SIG-M5 (cell line): Measurements from ENCODE around the gene LMTK2.

Experiments used
- DNase-seq: peaks from one replicate; lab custom pipeline; 2025; lab: John Stamatoyannopoulos, UW

The LMTK2 gene

GRCh38 chr7:98106647-98107312 is at the start of gene LMTK2:
Gene LMTK2, plus strand, starts transcription at chr7:98106862. Its CDS starts 316 bp downstream, at chr7:98107178.
- DNase-seq, result peak; percentile 32

DNA sequence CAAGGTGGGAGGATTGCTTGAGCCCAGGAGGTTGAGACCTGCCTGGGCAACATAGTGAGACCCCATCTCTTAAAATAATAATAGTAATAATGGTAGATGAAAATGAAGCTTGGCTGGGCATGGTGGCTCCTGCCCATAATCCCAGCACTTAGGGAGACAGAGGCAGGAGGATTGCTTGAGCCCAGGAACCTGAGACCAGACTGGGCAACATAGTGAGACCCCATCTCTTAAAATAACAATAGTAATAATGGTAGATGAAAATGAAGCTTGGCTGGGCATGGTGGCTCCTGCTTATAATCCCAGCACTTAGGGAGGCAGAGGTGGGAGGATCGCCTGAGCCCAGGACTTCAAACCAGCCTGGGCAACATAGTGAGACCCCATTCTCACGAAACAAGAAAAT is 49.5 kb upstream of the LMTK2 start:
- no peak for DNase-seq

DNA sequence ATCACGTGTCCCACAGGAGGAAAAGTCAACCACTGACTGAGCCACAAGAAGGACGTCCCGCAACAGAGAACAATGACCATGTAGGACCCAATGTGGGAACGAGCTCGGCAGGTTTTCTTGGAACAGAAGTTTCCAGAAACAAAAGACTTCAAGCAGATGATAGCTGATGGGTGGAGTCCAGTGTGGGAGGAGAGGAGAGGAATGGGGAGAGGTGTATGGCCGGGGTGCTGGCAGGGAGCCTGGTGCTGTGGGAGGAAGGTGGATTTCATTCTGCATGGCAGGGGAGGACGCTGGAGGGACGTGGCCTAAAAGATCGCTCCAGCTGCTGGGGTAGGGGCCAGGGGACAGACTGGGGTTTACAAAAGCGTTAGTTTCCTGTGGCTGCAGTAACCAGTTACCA is 48.5 kb upstream of the LMTK2 start:
- DNase-seq, result no peak

DNA sequence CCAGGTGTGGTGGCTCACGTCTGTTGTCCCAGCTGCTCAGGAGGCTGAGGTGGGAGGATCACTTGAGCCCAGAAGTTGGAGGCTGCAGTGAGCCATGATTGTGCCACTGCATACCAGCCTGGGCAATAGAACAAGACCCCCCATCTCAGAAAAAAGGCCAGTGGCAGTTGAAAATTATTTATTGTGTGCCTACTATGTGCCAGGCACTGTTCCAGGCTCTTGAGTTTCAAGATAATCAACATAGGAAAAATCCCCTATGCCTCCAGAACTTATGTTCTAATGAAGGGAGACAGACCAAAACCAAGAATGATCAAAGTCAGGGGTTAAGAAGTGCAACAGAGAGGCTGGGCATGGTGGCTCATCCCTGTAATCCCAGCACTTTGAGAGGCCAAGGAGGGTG is 42.4 kb upstream of the LMTK2 start:
- DNase-seq, result no peak

GRCh38 chr7:98066208-98066607 is 40.5 kb upstream of the LMTK2 start:
- no peak for DNase-seq

DNA sequence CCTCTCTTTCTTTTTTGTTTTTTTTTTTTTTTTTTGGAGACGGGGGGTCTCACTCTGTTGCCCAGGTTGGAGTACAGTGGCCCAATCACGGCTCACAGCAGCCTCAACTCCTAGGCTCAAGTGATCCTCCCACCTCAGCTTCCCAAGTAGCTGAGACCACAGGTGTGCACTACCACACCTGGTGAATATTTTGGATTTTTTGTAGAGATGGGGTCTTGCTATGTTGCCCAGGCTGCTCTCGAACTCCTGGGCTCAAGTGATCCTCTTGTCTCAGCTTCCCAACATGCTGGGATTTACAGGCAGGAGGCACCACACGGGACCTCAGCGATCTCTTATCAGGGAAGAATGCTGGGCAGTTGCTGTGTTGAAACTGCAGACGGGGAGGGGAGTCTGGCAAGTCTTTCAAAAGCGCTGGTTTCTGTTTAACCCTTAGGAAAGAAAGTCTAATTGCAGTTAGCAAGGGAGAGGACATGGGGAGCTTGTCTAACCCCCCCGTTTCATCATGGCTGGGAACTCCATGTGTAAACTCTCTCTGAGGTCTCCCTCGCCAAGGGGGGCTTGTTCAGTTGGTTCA is 39.6 kb upstream of the LMTK2 start:
- DNase-seq, result no peak

GRCh38 chr7:98073047-98073446 is 33.6 kb upstream of the LMTK2 start:
- no peak for DNase-seq

DNA sequence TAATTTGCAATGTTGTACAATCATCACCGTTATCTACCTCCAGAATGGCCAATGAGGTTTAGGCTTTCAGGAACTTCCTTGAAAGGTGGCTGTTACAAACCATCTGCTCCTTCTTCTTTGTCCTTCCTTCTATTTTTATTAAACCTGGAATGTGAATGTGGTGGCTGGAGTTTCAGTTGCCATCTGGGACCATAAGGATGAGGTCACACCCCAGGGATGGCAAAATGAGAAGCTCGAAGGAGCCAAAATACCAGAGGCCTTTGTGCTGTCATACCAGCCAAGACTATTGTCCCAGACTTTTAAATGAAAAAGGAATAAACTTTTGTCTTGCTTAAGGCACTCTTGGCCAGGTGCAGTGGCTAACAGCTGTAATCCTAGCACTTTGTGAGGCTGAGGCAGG is 30.9 kb upstream of the LMTK2 start:
- DNase-seq, result no peak

- DNase-seq, result no peak
Measured at GRCh38 chr7:98077762-98078161, 28.9 kb upstream of the LMTK2 start.

DNA sequence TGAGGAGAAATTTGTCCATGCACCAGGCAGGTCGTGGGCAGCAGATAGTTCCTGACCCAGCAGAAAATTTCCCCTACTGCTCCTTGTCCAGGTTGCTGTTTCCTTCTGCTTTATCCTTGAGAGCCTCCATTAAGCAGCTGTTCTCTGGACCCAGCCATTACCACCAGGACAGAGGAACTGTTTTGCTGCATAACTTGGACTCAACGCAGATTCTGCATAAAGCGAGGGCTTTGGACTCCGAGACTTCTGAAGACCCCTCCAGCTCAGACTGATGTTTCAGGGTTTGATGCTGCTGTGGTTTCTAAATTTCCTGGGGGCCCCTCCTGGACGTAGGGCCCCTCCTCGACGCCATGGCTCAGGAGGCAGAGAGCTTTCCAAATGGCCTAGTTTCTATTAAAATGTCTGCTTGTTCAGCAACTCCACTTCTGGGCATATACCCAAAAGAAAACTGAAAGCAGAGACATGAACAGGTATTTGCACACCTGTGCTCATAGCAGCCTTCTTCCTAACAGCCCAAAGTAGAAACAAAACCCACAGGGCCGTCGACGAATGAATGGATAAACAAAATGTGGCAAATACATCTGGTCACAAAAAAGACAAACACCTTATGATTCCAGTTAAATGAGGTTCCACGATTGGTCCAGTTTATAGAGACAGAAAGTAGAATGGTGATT is 28.3 kb upstream of the LMTK2 start:
- DNase-seq, result no peak

DNA sequence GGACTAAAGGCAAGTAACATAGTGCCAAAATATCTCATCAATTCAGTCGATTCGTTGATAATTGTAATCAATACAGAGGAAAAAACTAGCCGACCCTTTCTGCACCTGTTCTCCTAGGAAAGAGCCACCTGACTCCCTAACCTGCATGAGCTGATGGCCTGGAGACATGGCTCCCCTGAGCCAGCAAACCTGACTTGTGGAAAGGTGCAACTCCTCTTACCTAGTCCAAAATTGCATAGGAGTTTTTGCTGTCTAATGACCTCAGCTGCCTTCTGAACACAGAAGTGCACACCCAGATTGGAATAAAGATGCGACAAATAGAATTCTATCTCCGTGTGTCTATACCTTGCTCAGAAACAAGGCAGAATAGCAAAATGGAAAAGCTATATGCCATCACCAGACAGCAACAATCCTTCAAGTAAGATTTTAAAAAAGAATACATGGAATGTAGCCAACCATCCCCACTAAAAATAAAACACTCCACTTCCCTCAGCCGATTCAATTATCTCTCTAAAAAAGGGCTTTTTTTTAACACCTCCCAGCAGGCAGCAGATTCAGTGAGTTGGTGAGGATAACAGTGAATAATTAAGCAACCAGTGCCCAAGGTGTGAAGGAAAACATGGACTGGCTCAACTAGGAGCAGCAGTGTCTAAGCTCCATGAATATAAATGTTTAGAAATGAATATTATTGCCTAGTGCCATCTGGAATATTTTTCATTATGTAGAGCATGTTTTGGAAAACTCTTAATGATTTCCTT is 26.6 kb upstream of the LMTK2 start:
- DNase-seq, result no peak

GRCh38 chr7:98081319-98081718 is 25.3 kb upstream of the LMTK2 start:
- DNase-seq, result no peak

DNA sequence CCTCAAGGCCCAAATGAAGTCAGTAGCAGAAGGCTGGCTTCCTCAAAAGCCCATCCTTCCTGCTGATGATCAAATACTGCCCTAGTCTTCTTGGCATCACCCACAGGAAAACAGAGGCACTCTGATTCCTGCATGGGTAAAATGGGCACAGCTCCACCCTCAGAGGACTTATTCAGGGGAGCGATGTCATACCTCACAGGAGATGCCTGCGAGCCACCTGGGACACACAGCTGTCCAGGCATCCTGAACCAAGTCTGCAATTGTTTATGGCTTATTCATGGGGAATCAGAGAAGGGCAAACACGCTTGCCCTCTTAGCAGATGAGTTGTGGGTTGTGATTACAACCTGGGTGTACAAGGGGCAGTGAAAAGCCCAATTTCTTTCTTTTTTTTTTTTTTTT is 22.0 kb upstream of the LMTK2 start:
- DNase-seq, result no peak

GRCh38 chr7:98085674-98086073 is 21.0 kb upstream of the LMTK2 start:
- DNase-seq, result no peak

DNA sequence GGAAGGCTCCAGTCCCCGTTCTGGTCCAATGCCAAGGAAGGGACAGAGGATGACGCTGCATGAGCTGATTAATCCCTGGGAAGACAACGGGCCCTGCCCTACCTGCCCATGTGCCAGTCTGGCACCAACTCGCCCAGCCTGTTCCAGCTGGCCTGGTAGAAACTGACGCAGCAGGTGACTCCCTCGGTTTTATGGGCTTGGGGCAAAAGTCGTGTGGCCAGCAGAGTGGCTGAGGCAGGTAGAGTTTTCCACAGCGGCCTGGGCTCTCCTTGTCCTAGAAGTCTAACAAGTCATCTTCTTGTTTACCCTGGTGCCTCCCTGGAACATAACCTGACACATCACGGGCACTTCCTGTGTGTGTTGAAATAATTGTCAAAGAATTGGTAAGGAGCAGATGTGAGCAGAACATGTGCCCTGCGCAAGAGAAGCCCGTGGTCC is 20.4 kb upstream of the LMTK2 start:
- DNase-seq, result no peak

DNA sequence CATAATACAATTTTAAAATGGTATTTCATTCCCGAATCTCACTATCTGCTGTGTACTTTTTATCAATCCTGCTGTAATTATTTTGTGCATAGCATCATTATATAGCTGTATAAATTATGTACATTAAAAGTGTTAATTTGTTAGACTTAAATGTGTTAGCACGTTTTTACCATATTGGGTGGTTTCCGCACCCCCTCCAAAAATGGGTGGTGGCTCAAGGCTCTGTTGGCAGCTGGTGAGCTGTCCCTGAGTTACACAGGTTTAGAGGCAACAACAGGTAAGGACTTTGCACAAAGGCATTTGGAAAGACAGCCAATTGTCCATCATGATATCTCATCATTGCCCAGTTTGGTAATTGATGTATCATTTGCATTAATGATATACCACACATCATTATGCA is 18.6 kb upstream of the LMTK2 start:
- no peak for DNase-seq

DNA sequence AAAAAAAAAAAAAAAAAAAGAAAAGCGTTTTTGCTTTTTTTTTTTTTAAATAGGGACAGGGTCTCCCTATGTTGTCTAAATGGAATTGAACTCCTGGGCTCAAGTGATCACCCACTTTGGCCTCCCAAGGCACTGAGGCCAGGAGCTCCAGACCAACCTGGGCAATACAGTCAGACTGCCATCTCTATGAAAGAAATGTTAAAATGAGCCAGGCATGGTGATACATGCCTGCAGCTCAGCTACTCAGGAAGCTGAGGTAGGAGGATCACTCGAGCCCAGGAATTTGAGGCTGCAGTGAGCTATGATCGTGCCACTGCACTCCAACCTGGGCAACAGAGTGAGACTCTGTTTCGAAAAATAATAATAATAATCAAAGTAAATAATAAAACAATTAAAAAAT is 16.5 kb upstream of the LMTK2 start:
- no peak for DNase-seq

DNA sequence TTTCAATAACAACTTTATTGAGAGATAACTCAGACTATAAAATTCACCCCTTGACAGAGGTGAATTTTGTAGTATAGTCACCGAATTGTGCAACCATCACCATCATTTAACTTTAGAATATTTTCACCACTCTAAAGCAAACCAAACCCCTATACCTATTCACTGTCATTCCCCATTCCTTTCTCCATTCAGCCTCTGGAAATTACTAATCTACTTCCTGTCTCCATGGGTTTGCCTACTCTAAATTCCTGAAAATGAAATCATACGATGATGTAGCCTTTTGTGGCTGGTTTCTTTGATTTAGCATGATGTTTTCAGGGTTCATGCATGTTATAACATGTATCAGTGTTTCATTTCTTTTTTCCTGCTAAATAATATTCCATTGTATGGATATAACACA is 15.6 kb upstream of the LMTK2 start:
- DNase-seq, result no peak

- no peak for DNase-seq
Measured at GRCh38 chr7:98091523-98091922, 15.1 kb upstream of the LMTK2 start.

DNA sequence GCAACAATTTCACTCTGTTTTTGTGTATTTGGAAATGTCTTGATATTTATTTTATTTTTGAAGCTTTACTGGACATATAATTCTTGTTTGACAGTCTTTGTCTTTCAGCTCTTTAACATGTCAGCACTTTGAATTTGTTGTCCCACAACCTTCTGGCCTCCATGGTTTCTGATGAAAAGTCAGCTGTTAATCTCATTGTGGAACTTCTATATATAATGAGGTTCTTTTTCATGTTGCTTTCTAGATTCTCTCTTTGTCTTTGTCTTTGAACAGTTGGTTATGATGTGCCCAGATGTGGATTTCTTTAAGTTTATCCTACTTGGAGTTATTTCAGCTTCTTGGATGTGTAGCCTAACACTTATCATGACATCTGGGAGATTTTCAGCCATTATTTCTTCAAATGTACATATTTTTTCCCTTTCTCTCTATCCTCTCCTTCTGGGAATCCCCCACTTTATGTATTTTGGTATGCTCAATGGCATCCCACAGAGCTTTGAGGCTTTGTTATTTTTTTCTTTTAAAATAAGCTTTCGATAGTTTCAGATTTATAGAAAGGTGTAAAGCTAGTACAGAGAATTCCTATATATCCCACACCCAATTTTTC is 9.5 kb upstream of the LMTK2 start:
- DNase-seq, result no peak

DNA sequence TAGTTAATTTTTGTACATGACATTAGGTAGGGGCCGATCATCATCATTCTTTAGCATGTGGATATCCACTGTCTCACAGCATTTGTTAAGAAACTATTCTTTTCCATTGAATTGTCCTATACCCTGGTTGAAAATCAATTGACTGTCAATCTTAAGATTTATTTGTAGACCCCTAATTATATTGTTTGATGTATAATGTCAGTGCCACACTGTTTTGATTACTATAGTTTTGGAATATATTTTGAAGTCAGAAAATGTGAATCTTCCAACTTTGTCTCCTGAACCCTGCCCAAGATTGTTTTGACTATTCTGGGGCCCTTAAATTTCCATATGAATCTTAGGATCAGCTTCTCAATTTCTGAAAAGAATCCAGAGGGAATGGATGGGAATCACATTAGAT is 6.6 kb upstream of the LMTK2 start:
- no peak for DNase-seq

GRCh38 chr7:98102170-98102569 is 4.5 kb upstream of the LMTK2 start:
- DNase-seq, result no peak
